Stimulated activated CD8-positive, alpha-beta memory T cell treated with anti-CD3 and anti-CD28 coated beads, Interleukin-7, amount 100 ng/mL, for 1 hour (primary cell): ENCODE measurements around the gene FXYD3.

ENCODE experiments used
- DNase-seq, 2 donors: peaks; one replicate each; pipeline ENCODE4 v3.0.0-alpha.2; 2020; ENCODE audit warnings: low read depth in 2 of 2

The FXYD3 gene

DNA sequence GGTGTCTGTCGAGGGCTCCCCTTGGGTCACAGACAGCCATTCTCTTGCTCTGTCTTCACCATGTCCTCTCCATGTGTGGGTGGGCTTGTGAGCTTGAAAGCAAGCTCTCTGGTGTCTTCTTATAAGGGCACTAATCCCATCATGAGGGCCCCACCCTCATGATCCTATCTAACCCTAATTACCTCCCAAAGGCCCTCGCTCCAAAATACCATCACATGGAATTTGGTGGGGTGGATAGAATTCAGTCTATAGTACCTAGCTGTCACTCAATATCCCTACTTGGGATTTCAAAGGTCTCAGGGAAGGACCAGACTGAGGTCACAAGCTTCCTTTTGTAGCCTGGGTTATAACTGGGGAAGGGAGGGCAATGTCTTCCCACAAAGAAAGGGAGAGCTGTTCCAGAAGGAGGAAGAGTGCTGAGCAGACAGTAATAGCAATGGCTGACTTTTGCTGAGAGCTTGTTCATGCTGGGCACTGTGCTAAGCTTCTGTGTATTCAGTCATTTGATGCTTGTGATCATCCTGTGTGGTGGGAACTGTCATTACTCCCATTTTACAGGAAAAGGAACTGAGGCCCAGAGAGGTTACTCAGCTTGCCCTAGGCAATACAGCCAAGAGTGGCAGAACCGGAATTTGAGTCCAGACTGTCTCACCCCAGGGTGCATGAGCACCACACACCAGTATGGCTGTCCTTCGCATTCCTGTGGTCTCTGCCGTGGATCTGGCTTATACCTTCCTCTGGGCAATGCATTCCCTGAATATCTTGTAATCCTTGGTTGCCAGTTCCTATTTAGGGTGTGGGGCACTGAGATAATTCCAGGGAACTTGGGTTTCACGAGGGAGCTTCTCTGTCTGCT, 47.1 kb downstream of the FXYD3 start:
- no peak for DNase-seq

DNA sequence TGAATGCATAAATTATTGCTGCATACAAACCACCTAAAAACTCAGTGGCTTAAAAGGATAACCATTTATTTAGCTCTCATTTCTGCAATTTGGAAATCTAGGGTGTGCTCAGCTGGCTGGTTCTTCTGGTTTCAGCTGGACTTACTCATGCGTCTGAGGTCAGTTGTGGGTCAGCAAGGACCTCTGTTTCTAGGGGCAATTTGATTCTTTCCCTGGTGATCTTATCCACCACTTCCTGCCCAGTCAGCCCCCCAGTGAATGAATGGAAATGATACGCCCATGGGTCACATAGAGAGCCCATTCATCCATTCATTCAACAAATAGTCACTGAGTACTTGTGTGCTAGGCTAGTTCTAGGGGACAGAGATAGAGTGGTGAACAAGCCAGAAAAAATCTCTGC, 48.8 kb downstream of the FXYD3 start:
- DNase-seq, result no peak

DNA sequence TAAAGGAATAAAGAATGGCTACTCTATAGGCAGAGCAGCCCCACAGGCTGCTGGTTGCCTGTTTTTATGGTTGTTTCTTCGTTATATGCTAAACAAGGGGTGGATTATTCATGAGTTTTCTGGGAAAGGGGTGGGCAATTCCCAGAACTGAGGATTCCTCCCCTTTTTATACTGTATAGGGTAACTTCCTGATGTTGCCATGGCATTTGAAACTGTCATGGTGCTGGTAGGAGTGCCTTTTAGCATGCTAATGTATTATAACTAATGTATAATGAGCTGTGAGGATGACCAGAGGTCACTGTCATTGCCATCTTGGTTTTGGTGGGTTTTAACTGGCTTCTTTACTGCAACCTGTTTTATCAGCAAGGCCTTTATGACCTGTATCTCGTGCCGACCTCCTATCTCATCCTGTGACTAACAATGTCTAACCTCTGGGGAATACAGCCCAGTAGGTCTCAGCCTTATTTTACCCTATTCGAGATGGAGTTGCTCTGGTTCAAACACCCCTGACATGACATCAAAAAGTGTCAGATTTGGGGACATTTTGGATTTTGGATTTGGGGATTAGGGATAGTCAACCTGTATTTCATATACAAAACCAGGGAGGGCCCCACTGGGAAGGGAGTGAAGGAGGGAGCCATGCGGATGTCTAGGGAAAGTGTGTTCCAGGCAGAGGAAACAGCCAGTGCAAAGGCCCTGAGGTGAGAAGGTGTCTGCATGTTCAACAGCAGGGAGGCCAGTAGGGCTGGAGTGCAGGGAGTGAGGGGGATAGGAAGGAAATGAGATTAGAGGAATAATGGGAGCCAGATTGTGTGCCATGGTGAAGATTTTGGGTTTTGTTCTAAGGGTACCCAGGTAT, 49.8 kb downstream of the FXYD3 start:
- DNase-seq, result no peak

DNA sequence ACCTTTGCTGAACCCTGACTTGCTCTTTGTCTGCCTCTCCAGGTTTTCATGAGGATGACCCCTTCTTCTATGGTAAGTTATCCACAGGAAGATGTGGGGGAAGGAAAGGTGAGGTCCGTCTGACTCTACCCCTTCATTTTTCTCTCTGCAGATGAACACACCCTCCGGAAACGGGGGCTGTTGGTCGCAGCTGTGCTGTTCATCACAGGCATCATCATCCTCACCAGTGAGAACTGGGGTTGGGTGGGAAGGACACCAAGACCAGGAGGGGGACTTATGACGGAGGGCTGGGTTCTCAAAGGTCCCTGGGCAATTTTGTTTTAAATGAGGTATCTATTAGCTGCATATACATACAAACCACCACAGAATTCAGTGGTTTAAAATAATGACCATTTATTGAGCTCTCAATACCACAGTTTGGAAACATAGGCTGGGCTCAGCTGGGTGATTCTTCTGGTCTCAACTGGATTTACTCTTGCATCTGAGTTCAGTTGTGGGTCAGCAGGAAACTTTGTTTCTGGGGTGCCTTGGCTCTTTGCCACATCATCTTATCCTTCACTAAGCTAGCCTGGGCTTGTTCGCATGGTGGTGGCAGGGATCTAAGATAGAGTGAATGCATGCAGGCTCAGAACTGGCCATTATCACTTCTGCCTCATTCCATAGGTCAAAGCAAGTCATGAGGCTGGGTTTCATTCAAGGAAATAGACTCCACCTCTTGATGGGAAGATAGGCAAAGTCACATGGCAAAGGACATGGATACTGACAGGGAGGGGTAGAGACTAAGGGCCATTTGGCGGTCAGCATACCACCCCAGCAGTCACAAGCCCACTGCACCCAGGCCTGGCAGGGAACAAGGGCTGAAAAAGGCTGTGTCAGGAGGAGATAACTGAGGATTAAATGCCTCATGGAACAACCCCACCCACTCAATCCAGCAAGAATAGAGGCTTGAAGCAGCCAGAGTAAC, 50.8 kb downstream of the FXYD3 start:
- DNase-seq, result no peak

DNA sequence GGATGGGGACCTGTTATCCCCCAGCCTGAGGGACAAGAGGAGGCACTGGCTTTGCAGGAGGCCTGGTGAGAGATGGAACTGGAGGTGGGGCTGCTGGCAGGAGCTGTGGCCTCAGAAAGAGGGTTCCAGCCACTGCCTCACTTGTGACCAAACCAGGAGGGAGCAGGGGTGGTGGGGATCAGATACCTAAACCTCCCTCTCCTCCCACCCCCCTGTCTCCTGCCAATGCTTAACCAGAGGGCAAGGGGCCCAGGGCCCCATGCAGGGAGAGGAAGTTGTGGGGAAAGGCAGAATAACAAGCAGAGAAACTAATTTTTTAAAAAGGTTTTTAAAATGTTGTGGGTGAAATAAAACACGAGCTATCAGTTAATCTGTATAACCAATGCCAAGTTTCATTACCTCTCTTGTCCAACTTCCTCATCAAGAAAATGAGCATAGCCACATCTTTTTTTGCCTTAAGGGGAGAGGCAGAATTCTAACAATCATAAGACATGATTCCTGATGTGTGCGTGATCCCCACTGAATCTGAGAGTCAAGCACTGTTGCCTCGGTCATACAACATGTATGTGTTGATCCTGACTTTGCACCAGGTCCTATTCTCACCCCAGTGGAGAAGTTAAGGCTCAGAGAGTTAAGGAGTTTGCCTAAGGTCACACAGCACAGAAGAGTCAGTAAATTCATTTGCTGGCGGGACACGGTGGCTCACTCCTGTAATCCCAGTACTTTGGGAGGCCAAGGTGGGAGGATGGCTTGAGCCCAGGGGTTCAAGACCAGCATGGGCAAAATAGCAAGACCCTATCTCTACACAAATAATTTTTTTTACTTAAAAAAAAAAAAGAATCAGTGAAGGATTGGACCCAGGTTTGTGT, 51.9 kb downstream of the FXYD3 start:
- DNase-seq, result no peak

DNA sequence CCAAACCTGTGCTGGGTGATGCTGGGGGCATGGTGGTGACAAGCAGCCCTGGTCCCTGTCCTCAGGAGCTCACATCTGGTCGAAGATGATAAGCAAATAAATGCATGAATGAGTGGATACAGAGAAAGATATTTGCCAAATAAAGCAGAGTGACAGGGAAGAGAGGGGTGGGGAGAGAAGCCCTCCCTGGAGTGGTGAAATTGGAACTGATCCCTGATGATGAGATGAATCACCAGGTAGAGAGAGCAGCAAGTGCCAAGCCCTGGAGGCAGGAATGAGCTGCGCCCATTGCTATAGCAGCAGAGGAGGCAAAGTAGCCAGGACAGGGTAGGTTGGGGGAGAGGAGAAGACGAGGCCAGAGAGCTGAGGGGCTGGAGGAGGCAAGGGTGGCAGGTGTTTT, 52.6 kb downstream of the FXYD3 start:
- DNase-seq, result no peak

DNA sequence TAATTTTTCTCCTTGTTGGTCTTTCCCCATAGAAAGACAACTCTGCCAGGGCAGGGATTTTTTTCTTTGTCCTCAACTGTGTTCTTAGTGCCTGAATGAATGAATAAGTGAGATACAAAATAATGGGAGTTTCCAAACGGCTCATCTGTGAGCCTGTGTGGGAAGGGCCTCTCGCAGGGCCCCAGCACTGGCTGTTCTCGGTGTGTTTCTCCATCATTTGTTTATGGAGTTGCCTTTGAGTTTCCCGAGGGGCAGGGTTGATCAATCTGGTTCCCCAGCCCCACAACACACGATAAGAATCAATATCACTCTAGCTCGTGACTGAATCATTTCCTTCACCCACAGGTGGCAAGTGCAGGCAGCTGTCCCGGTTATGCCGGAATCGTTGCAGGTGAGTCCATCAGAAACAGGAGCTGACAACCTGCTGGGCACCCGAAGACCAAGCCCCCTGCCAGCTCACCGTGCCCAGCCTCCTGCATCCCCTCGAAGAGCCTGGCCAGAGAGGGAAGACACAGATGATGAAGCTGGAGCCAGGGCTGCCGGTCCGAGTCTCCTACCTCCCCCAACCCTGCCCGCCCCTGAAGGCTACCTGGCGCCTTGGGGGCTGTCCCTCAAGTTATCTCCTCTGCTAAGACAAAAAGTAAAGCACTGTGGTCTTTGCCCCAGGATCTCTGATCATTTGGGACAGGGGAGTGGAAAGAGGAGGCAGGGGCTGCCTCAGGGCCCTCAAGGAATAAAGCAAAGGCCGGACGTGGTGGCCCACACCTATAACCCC, 53.8 kb downstream of the FXYD3 start:
- no peak for DNase-seq

DNA sequence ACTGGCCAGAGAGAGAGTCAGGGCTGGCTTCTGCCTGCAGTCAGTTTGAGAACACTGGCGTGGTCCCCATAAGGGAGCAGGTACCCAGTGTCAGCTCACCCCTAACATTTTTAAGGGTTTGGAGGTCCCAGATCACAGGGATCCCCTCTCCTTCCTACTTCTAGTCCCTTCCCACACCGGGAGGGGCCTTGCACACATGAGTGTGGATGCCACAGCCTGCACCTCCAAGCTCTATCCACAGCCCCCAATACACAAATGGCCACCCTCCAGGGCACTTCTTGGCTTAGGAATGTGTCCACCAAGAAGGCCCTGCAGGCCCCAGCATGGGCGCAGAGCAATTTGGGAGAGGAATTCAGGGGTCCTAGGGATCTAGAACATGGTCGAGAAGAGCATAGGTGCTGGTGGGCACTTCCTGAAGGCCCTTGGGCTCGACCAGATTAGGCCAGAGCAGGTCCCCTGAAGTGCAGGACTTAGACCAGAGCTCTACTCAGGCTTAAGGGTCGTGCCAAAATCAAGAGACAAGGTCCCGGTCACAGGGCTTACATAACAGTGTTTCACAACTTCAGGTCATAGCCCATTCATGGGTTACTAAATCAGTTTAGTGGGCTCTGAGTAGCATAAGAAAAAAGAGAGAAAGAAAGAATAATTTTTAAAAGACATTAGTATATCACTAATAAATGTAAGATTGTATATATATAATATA, 54.9 kb downstream of the FXYD3 start:
- DNase-seq, result no peak

DNA sequence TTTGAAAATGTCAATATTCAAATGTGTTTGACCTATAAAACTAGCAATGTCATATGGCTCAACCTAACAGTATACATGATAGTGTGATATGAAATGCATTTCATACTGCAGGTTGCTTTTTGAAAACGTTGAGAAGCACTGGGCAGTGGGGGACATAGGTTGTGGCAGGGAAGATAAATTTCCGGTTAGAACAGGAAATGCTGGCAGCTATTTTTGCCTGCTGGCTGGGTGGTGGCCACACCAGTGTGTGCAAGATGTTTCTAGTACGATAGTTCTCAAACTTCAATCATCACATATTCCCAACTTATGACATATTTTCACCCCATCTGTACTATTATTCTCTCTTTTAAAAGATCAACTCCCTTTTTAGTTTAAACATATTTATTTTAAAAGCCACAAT, 56.1 kb downstream of the FXYD3 start:
- DNase-seq, result no peak
